ENCODE measurements around the gene FGF19. TPM values are rescaled to one million over a fixed set of nuclear protein-coding genes. Genes with fewer than 3 reads are reported as not detected.
A peak's percentile ranks its signal among the peaks of the same experiment; 100 is the strongest.

FGF19 gene
- total and polyA plus RNA-seq, 2 donors (not counting 1 experiment from before 2014, with no cell fraction given), result not detected

- peaks cover 23% of the 10 kb centered on the region for H3K79me2 ChIP-seq (ENCODE audit: control insufficient read depth, insufficient read depth, low read length)
- CTCF ChIA-PET, result interaction anchor here (0.7 to 4.3 kb wide), 19 partner anchors 9 to 642 kb away, joined by 3 to 21 read pairs (median 3); partner anchors contain the start of gene MYEOV
- no peaks in the 10 kb centered on the region for H3K27me3 Mint-ChIP-seq
- intact Hi-C loops (cut with micrococcal nuclease), result loop anchor here (1.0 to 10.0 kb wide), 3 partner anchors 376 to 766 kb away; partner anchors contain the start of genes IGHMBP2, MRPL21 and MYEOV
- no peak overlapping the region for H3K4me2 ChIP-seq (replicated peaks; ENCODE audit: low read depth, low read length, poor library complexity, severe bottlenecking)
- H3K4me3 ChIP-seq (ENCODE audit: control extremely low read depth in 1 of 5, extremely low read depth in 1 of 5, insufficient read depth in 1 of 5, low read depth in 2 of 5, low read length in 4 of 5), result no peak overlapping the region
- ATAC-seq (ENCODE audit: low read depth) (peak; percentile 35), DNase-seq (peak; percentile 81)
- peaks cover 33% of the 10 kb centered on the region for H3K4me1 Mint-ChIP-seq
- no peak overlapping the region for H3K9ac ChIP-seq (ENCODE audit: low read length)
- TF ChIP-seq CTCF (IDR thresholded peaks at IDR 0.05), result peak; percentile 94
- no peak for TF ChIP-seq EZH2 (IDR thresholded peaks at IDR 0.05; ENCODE audit: borderline replicate concordance, insufficient read depth, low read depth, low read length, poor library complexity, severe bottlenecking)
- 56% methylated on average over 11 of the region's 18 CpGs for WGBS (ENCODE audit: insufficient coverage)
- H3K27me3 ChIP-seq (replicated peaks in 1 of 4; ENCODE audit: control extremely low read depth in 1 of 4, control insufficient read depth in 3 of 4, insufficient read depth in 4 of 4, low read length in 3 of 4), result no peaks in the 10 kb centered on the region
- H3K27ac Mint-ChIP-seq, result peak overlapping the region; percentile 70
- H2AFZ ChIP-seq (ENCODE audit: insufficient read depth, low read depth, low read length, poor library complexity, severe bottlenecking), result no peak overlapping the region
- POLR2A ChIA-PET, result no interaction called here
- peaks cover 35% of the 10 kb centered on the region for H4K20me1 ChIP-seq (ENCODE audit: control insufficient read depth, insufficient read depth, low read length, poor library complexity, severe bottlenecking)
- no peak overlapping the region for H3K27ac ChIP-seq (ENCODE audit: low read length in 2 of 2)
- no peaks in the 10 kb centered on the region for H3K9me3 Mint-ChIP-seq (ENCODE audit: insufficient read depth)
- peaks cover 0 to 53% of the 10 kb centered on the region in 2 experiments for H3K36me3 ChIP-seq (replicated peaks in 1 of 2; ENCODE audit: control extremely low read depth in 1 of 2, control insufficient read depth in 1 of 2, extremely low read depth in 1 of 2, insufficient read depth in 2 of 2, low read length in 1 of 2)
- H3K9me3 ChIP-seq (ENCODE audit: control extremely low read depth in 1 of 3, control insufficient read depth in 2 of 3, insufficient read depth in 1 of 3, low read length in 2 of 3), result no peaks in the 10 kb centered on the region
- H3K4me3 Mint-ChIP-seq, result no peak overlapping the region
- H3K4me1 ChIP-seq (ENCODE audit: control insufficient read depth in 2 of 2, insufficient read depth in 2 of 2, low read length in 2 of 2), result peaks cover 16 to 21% of the 10 kb centered on the region in 2 donors
These were observed 33.5 kb downstream of the FGF19 start for GRCh38 chr11:69670158-69670845.

- Mint-ChIP-seq H3K27me3 (no peaks in the 10 kb centered on the region), H3K27ac (no peak overlapping the region), H3K4me1 (peaks cover 28% of the 10 kb centered on the region), H3K9me3 (ENCODE audit: insufficient read depth) (no peaks in the 10 kb centered on the region), H3K4me3 (no peak overlapping the region)
- ChIA-PET CTCF (interaction anchor here (0.7 to 4.3 kb wide), 12 partner anchors 10 to 642 kb away, joined by 3 to 21 read pairs (median 4); partner anchors contain the start of gene MYEOV), POLR2A (no interaction called here)
- no peak overlapping the region for H2AFZ ChIP-seq (ENCODE audit: insufficient read depth, low read depth, low read length, poor library complexity, severe bottlenecking)
- H3K27me3 ChIP-seq (replicated peaks in 1 of 4; ENCODE audit: control extremely low read depth in 1 of 4, control insufficient read depth in 3 of 4, insufficient read depth in 4 of 4, low read length in 3 of 4), result no peaks in the 10 kb centered on the region
- H3K9me3 ChIP-seq (ENCODE audit: control extremely low read depth in 1 of 3, control insufficient read depth in 2 of 3, insufficient read depth in 1 of 3, low read length in 2 of 3), result no peaks in the 10 kb centered on the region
- DNase-seq, result no peak
- TF ChIP-seq CTCF (IDR thresholded peaks at IDR 0.05) (no peak), EZH2 (IDR thresholded peaks at IDR 0.05; ENCODE audit: borderline replicate concordance, insufficient read depth, low read depth, low read length, poor library complexity, severe bottlenecking) (no peak)
- H3K36me3 ChIP-seq (replicated peaks in 1 of 2; ENCODE audit: control extremely low read depth in 1 of 2, control insufficient read depth in 1 of 2, extremely low read depth in 1 of 2, insufficient read depth in 2 of 2, low read length in 1 of 2), result peaks cover 0 to 59% of the 10 kb centered on the region in 2 experiments
- no peak overlapping the region for H3K4me2 ChIP-seq (replicated peaks; ENCODE audit: low read depth, low read length, poor library complexity, severe bottlenecking)
- H3K4me1 ChIP-seq (ENCODE audit: control insufficient read depth in 2 of 2, insufficient read depth in 2 of 2, low read length in 2 of 2), result peaks cover 15 to 18% of the 10 kb centered on the region in 2 donors
- no peak for ATAC-seq (ENCODE audit: low read depth)
- peaks cover 30% of the 10 kb centered on the region for H4K20me1 ChIP-seq (ENCODE audit: control insufficient read depth, insufficient read depth, low read length, poor library complexity, severe bottlenecking)
- H3K4me3 ChIP-seq (ENCODE audit: control extremely low read depth in 1 of 5, extremely low read depth in 1 of 5, insufficient read depth in 1 of 5, low read depth in 2 of 5, low read length in 4 of 5), result no peak overlapping the region
- H3K9ac ChIP-seq (ENCODE audit: low read length), result no peak overlapping the region
- no peak overlapping the region for H3K27ac ChIP-seq (ENCODE audit: low read length in 2 of 2)
- H3K79me2 ChIP-seq (ENCODE audit: control insufficient read depth, insufficient read depth, low read length), result peaks cover 15% of the 10 kb centered on the region
- WGBS (ENCODE audit: insufficient coverage), result 95% methylated on average over 19 of the region's 19 CpGs
- intact Hi-C loops (cut with micrococcal nuclease), result no loop called here
These were observed 34.3 kb downstream of the FGF19 start for GRCh38 chr11:69669486-69669885.
